HG03565 (cell line): ENCODE data around the gene NDE1.

Experiments used
- ATAC-seq: cut with Tn5 transposase; IDR thresholded peaks from one replicate; pipeline ENCODE4 v1.9.1; 2021; ENCODE audit warnings: mild to moderate bottlenecking, moderate library complexity; ENCODE audit not compliant: unreplicated experiment

The NDE1 gene

DNA sequence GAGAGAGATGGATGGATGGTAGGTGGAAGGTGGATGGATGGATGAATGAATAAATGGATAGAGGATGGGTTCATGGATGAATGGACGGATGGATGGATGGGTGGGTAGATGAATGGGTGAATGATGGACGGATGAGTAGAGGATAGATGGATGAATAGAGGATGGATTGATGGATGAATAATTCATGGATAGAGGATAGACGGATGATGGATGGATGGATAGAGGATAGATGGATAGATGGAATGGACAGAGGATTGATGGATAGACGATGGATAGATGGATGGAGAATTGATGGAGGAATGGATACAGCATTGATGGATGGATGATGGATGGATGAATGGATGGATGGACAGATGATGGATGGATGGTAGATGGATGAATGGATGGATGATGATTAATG is 115.1 kb downstream of the NDE1 start:
- no peak for ATAC-seq

DNA sequence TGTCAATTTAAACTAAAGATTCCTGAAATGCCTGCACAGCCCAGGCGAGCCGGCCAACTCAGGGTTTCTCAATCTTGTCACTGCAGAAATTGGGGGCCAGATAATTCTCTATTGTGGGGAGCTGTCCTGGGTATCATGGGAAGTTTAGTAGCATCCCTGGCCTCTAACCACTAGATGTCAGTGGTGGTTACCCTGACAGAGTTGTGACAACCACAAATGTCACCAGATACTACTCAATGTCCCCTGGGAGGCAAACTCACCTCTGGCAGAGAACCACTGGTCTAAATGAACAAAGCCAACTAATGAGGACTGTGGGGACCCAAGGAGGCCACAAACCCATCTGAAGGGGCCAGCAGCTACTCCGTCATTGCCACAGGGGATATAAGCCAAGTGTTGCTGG is 115.8 kb downstream of the NDE1 start:
- ATAC-seq, result peak; percentile 74

DNA sequence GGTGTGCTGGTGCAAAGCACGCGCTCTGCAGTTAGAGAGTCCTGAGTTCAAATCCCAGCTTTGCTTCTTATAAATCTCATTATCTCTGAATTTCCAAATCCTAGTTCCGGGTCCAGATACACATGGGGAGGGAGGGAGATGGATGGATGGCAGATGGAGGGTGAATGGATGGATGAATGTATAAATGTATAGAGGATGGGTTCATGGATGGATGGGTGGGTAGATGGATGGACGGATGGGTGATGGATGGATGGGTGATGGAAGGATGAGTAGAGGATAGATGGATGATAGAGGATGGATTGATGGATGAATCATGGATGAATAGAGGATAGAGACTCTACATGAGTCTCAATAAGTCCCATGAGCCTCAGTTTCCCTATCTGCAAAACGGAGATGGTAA is 116.9 kb downstream of the NDE1 start:
- ATAC-seq, result no peak

DNA sequence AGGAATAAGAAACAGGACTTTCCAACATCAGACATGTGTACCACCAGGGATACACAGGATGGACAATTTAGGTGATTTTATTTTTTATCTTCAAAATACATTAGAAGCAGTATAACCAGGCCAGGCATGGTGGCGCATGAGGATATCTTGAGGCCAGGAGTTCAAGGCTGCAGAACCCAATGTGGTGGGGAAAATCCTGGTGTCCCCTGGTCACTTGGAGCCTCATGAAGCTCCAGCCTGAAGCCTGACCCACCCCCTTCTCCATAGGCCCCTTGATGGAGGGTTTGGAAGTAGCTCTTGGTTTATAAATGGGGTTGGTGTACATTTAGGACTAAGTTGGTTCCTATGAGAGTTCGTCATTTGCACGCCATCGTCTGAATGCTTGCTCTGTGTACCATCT is 118.2 kb downstream of the NDE1 start:
- no peak for ATAC-seq

DNA sequence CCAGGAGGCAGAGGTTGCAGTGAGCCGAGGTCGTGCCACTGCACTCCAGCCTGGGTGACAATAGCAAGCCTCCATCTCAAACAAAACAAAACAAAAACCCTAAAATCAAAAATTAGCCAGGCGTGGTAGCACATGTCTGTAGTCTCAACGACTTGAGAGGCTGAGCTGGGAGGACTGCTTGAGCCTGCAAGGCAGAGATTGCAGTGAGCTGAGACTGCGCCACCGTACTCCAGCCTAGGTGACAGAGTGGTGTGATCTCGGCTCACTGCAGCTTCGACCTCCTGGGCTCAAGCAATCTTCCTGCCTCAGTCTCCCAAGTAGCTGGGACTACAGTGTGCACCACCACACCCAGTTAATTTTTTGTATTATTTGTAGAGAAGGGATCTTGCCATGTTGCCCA is 119.2 kb downstream of the NDE1 start:
- ATAC-seq, result no peak

DNA sequence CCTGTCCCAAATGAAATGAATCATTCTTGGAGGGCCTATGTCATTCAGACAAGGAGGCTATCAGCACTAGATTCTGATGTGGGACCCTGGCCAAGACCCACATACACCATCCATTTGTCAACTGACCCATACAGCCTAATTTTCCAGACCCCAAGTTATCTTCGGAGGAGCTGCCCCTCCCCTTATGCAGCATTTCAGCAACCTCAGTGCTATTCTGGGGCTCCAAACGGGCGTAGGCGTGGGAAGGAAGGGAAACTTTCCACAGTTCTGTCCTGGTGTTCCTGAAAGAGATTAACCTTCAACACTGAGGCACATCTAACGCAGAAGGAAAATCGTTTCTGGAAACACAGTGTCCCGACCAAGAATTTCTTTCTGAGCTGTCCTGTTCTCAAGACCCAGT is 120.1 kb downstream of the NDE1 start:
- ATAC-seq, result no peak

DNA sequence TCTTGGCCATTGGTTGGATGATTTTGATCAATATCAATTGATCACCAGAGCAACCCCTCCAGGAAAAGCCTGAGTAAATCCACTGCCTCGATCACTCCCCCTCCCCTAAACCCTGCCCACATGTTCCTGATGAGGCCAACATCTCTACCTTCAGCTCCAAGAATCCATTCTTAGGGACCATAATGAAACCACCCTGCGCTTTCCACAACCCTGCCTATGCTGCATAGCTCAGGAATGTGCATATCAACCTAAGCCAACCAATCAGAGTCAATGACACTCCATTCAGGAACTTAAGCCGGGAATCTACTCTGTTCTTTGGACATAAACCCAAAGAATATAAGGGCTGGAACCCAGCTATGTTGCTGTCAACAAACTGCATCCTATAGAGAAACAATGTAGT is 120.5 kb downstream of the NDE1 start:
- no peak for ATAC-seq

DNA sequence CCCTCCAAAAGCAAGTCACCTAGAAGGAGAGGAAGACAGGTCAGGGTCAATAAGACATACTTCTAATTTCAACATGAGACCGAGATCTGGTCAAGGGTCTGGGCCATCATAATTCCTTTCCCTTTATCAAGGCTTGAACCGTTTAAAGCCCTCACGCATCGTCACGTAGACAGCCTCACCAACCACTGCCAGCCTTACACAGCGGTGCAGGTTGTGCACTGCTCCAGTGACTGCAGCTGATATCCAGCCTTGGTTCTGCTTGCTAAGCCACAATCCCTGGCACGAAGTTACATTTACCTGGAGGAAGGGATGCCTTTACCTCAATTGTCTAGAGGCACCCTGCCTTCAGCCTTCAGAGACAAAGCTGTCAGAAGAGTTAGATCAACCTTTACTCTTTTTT is 121.6 kb downstream of the NDE1 start:
- ATAC-seq, result no peak

DNA sequence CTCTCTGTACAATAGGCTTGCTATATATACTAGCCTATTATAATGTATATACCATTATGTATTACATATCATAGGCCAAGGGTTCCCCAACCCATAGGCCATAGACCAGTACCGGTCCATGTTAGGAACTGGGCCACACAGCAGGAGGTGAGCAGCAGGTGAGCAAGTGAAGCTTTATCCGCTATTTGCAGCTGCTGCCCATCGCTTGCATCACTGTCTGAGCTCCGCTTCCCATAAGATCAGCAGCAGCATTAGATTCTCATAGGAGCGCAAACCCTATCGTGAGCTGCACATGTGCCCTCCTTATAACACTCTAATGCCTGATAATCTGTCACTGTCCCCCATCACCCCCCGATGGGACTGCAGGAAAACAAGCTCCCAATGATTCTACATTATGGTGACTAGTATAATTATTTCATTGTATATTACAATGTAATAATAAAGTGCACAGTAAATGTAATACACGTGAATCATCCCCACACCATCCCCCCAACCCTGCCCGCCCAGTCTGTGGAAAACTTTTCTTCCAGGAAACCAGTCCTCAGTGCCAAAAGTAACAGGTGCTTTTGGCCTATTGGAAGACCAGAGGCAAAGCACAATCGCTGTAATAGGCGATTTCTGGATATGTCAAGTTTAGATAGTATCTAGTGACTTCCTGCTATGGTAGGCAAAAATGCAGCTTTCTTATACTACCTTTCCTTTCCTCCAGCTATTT is 122.7 kb downstream of the NDE1 start:
- ATAC-seq, result no peak

DNA sequence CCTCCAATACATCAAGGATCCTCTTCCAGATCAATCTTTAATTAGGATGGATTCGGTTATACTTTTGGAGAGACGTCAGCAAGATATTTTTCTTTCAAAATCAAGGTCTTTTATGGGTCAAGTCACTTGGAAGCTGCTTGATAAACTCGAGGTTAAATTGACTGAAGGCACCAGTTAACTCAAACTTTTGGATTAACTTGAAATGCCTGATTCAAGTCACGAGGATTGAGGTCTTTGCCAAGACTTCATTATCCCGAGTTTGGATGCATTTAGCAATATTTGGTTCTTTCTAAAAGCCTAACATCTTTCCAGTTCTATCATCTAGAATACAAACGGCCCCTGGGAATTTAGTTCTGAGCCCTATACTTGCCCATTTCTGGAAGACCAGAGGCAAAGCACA is 123.9 kb downstream of the NDE1 start:
- ATAC-seq, result no peak

DNA sequence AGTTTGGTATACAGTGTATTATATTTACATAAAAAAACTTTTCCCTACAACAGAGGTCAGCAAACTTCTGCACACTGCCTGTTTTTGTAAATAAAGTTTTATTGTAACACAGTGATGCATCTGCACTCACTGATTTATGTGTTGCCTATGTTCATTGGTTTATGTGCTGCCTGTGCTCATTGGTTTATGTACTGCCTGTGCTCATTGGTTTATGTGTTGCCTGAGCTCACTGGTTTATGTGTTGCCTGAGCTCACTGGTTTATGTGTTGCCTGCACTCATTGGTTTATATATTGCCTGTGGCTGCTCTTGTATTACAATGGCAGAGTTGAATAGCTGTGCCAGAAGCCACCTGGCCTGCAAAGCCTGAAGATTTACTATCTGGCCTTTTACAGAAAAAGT is 125.2 kb downstream of the NDE1 start:
- ATAC-seq, result no peak

DNA sequence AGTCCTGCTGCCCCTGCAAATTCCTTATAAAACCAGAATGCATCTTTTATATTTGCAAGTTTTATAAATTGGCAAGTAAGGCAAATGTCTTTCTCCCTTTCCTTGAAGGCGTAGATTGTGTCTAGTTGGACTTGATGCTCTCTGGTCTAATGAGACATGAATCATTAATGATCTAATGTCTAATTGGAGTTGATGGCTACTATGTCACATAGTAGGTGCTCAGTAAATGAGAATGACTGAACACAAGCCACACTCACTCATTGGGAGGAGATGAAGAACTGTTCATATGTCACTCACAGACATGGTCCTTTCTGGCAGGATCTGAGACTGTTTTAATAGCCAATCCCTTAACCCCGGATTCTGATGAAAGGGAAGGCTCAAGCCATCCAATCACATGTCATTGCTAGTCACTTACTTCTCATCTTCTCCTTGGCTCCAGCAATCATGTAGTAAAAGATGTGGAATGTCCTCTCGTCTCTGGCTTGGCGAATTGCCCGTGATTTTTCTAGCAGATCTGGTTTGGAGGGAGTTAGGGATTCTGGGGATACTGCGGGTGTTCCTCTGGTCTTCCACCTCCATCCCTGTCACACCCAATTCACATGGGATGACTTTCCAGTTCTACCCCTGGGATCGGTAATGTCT is 125.7 kb downstream of the NDE1 start:
- no peak for ATAC-seq
